D721Med (cell line): ENCODE data around the gene DIDO1.

Source experiments
- DNase-seq: peaks from one replicate; pipeline ENCODE4 v3.0.0; 2011; ENCODE audit warnings: low spot score; ENCODE audit not compliant: insufficient read length
- FAIRE-seq: peaks from 2 replicates; lab custom pipeline; 2011; peaks lifted over from hg19 to GRCh38; lab: Jason Lieb, UNC
- TF ChIP-seq, protein P1 (sequence below): IDR thresholded peaks from 2 replicates; pipeline ENCODE4 v1.5.1; 2012; ENCODE audit warnings: mild to moderate bottlenecking, control low read depth; ENCODE audit not compliant: insufficient read depth; ENCODE audit errors: missing control alignments

DIDO1 gene

DNA sequence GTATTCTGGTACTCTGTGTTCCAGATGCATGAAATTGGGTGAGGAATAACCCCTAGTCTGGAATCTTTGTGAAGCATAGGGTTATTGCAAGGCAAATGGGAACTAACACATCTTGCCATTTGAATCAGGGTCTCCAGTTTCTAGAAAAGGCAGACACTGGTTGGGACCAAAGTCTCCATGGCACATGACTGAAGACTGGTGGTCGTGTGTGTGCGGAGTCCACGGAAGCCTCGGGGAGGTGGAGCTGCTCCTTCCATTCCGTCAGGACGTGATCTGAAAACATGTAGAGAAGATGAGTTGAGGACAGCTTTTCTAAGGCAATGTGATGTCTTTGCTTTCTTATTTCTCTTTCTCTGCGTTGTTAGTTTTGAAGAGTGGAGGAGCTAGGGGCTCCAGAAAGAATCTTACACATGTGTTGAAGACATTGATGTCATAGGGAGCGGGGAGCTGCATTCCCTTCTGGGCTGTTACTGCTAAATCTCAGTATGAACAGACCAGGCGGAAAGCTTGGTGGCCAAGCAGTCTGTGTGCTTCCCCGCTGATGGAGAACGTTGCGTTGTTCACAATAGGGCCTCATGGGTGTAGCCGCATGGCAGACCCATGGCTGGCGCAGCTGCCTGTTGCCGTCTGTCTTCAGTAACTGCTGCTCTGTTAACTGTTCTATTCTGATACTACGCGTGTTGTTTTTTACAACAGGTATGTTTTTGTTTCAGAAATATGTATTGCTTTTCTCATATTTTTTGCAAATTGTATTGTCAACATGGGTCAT is 21.4 kb upstream of the DIDO1 start:
- TF ChIP-seq, protein P1, sequence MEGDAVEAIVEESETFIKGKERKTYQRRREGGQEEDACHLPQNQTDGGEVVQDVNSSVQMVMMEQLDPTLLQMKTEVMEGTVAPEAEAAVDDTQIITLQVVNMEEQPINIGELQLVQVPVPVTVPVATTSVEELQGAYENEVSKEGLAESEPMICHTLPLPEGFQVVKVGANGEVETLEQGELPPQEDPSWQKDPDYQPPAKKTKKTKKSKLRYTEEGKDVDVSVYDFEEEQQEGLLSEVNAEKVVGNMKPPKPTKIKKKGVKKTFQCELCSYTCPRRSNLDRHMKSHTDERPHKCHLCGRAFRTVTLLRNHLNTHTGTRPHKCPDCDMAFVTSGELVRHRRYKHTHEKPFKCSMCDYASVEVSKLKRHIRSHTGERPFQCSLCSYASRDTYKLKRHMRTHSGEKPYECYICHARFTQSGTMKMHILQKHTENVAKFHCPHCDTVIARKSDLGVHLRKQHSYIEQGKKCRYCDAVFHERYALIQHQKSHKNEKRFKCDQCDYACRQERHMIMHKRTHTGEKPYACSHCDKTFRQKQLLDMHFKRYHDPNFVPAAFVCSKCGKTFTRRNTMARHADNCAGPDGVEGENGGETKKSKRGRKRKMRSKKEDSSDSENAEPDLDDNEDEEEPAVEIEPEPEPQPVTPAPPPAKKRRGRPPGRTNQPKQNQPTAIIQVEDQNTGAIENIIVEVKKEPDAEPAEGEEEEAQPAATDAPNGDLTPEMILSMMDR, result no peak
- DNase-seq (no peak), FAIRE-seq (no peak)

DNA sequence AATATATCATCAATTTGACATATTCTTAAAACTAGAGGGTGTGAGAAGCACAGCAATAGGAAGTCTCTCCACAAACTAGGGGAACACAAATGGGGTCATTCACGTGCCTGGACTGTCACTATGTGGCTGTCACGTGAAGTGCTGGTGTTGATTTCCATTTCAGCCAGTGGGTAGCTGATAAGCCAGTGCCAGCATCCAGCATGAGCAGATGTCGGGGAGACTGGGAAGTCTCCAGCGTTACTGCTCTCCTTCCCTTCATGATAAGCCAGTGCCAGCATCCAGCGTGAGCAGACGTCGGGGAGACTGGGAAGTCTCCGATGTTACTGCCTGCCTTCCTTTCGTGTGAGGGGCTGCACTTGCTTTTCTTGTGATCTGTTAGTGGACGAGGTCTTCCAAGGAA is 20.6 kb upstream of the DIDO1 start:
- FAIRE-seq (no peak), DNase-seq (no peak)
- TF ChIP-seq, protein P1, result no peak

DNA sequence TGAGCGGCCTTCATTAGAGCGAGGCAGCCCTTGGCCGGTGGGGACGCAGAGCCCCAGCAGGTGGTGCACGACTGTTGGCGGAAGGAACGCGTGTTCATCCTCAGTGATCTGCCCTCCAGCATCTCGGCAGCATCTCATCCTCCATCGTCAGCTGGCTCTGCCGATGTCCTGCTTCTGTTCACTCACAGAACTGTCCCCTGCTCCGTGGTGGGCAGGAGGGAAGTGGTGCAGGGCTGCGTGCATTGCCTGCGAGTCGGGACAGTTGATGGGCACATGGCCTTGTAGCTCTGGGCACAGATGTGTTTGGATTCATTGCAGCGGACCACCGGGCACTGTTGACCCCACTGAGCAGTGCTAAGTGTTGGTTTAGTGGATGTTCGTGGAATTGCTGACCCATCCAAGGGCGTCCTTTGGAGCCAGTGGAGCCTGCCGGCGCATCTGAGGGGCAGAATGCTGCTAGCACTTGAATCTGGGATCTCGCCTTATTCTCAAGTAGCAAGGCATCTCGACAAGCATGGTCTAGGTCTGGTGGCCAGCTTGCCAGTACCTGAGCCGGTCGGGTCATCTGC is 19.6 kb upstream of the DIDO1 start:
- TF ChIP-seq, protein P1, result no peak
- DNase-seq (no peak), FAIRE-seq (no peak)

DNA sequence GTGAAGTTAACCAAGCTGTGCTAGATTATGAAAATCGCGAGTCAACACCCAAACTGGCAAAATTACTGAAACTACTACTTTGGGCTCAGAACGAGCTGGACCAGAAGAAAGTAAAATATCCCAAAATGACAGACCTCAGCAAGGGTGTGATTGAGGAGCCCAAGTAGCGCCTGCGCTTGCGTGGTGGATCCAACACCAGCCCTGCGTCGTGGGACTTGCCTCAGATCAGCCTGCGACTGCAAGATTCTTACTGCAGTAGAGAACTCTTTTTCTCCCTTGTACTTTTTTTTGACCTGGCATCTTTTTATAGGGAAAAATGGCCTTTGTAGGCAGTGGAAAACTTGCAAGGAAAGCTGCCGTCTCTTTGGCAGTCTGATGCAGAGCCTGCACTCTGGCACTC is 18.4 kb upstream of the DIDO1 start:
- FAIRE-seq, result no peak
- TF ChIP-seq, protein P1, result no peak
- no peak for DNase-seq

DNA sequence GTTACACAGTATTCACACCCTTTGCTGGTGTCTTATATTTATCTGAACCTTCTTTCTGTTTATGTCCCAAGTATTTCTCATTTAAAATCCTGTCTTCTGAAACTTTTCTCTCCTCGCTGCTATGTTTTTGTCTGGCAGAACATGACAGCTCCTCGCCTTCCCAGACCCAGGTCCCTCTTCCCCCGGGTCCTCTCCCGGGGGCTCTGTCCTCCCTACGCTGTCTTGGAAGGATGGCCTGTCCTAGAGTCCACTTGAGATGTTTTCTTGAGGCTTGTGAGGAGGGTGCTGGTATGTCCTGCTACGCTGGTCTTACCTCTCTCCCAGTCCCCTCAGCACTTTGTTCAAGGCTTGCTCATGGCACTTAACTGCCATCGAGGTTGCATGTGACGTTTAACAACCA is 17.9 kb upstream of the DIDO1 start:
- DNase-seq (no peak), FAIRE-seq (no peak)
- TF ChIP-seq, protein P1, result no peak

DNA sequence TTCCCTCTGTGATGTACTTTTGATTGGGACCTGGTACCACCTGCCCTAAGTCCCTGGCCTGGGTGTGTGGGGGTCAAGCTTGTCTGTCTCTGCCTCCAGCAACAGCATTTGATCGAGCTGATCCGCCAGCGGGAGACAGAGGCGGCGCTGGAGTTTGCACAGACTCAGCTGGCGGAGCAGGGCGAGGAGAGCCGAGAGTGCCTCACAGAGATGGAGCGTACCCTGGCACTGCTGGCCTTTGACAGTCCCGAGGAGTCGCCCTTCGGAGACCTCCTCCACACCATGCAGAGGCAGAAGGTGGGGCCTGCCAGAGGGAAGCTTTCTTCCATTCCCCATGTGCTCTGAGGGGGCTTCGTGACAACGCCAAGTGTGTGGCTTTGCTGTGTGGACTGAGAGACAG is 17.1 kb upstream of the DIDO1 start:
- FAIRE-seq, result no peak
- TF ChIP-seq, protein P1, result no peak
- DNase-seq, result no peak

DNA sequence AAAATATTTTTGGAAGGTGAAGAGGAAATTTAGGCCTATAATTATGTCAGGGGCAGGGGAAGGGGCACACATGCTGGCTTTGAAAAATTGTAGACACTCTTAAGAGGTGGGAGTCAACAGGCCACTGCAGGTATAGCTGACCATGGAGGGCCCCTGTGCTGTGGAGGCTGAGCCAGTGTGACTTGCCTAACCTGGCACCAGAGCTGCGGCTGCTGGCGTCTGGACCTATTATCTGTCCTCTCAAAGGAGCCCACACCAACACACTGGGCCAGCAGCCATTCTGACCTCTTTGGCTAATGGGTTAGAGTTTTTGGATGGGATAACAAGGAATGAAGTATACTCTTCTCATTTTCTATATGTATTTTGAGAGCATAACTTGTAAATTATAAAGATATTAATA is 16.2 kb upstream of the DIDO1 start:
- FAIRE-seq (no peak), DNase-seq (no peak)
- TF ChIP-seq, protein P1, result no peak
